Stimulated activated CD8-positive, alpha-beta memory T cell treated with anti-CD3 and anti-CD28 coated beads, Interleukin-15, amount 100 ng/mL, for 24 hours (primary cell): ENCODE data around the gene TMEM37.
"Not testable (repeated sequence)": the region's sequence is repeated elsewhere in the genome, so short reads cannot be mapped to it uniquely, and the experiment has no call there.

Experiments used
- DNase-seq: peaks from one replicate; pipeline ENCODE4 v3.0.0-alpha.2; 2020; ENCODE audit warnings: low read depth

The TMEM37 gene

GRCh38 chr2:119431155-119431975 lies at the start of gene TMEM37:
TMEM37 (plus strand) TSS chr2:119431854; CDS start chr2:119431904, 50 bp downstream.
- no peak for DNase-seq

- no peak for DNase-seq
These were observed 48.1 kb upstream of the TMEM37 start for GRCh38 chr2:119383410-119384140.

GRCh38 chr2:119384971-119385370 lies 46.7 kb upstream of the TMEM37 start:
- no peak for DNase-seq

GRCh38 chr2:119385466-119385865 lies 46.2 kb upstream of the TMEM37 start:
- no peak for DNase-seq

GRCh38 chr2:119387381-119388129 lies 44.1 kb upstream of the TMEM37 start:
- DNase-seq, result no peak

GRCh38 chr2:119389615-119390306 lies 41.9 kb upstream of the TMEM37 start:
- no peak for DNase-seq

- DNase-seq, result no peak
These were observed 37.5 kb upstream of the TMEM37 start for GRCh38 chr2:119393971-119394748.

- no peak for DNase-seq
These were observed 34.5 kb upstream of the TMEM37 start for GRCh38 chr2:119397196-119397595.

- DNase-seq, result no peak
These were observed 29.5 kb upstream of the TMEM37 start for GRCh38 chr2:119402106-119402505.

GRCh38 chr2:119402645-119403560 lies 28.8 kb upstream of the TMEM37 start:
- no peak for DNase-seq

GRCh38 chr2:119403618-119404017 lies 28.0 kb upstream of the TMEM37 start:
- DNase-seq, result not testable (repeated sequence)

- no peak for DNase-seq
These were observed 26.5 kb upstream of the TMEM37 start for GRCh38 chr2:119405151-119405550.

- no peak for DNase-seq
These were observed 24.0 kb upstream of the TMEM37 start for GRCh38 chr2:119407430-119408220.

GRCh38 chr2:119408221-119408619 lies 23.4 kb upstream of the TMEM37 start:
- no peak for DNase-seq

- DNase-seq, result no peak
These were observed 22.1 kb upstream of the TMEM37 start for GRCh38 chr2:119409506-119409905.

GRCh38 chr2:119414894-119415293 lies 16.8 kb upstream of the TMEM37 start:
- no peak for DNase-seq

- no peak for DNase-seq
These were observed 16.0 kb upstream of the TMEM37 start for GRCh38 chr2:119415630-119416029.

- DNase-seq, result no peak
These were observed 15.2 kb upstream of the TMEM37 start for GRCh38 chr2:119416299-119416923.

GRCh38 chr2:119417908-119418307 lies 13.7 kb upstream of the TMEM37 start:
- DNase-seq, result no peak
